ENCODE data around the gene CTDSP2. TPM values are rescaled to one million over a fixed set of nuclear protein-coding genes. Genes with fewer than 3 reads are reported as not detected.

Gene CTDSP2
- total and polyA plus RNA-seq, 5 donors: 41.7 to 116 (median 99.6) TPM

GRCh38 chr12:57796996-57797395 lies 49.5 kb downstream of the CTDSP2 start:
- no peak overlapping the region for H3K27ac ChIP-seq (ENCODE audit: low read length)
- intact Hi-C loops (cut with DNase I): no loop called here
- no peaks in the 10 kb centered on the region for H3K4me1 ChIP-seq (ENCODE audit: control insufficient read depth, insufficient read depth, low read length)
- no peaks in the 10 kb centered on the region for H3K9me3 ChIP-seq (ENCODE audit: control insufficient read depth, low read length)
- no peaks in the 10 kb centered on the region for H3K27me3 ChIP-seq (ENCODE audit: control insufficient read depth, insufficient read depth)
- no peak overlapping the region for H3K4me3 ChIP-seq (ENCODE audit: low read length)
- DNase-seq (no peak), ATAC-seq (no peak)
- WGBS: 94% methylated on average over 1 of the region's 1 CpG

- intact Hi-C loops (cut with DNase I): no loop called here
Measured at GRCh38 chr12:57795354-57795753, 51.2 kb downstream of the CTDSP2 start.

GRCh38 chr12:57793920-57794319 lies 52.6 kb downstream of the CTDSP2 start:
- DNase-seq (no peak), ATAC-seq (peak; percentile 11 to 45)
- Histone ChIP-seq H3K27me3 (ENCODE audit: control insufficient read depth, insufficient read depth) (no peaks in the 10 kb centered on the region), H3K27ac (ENCODE audit: low read length) (no peak overlapping the region), H3K4me3 (ENCODE audit: low read length) (no peak overlapping the region), H3K4me1 (ENCODE audit: control insufficient read depth, insufficient read depth, low read length) (no peaks in the 10 kb centered on the region), H3K9me3 (ENCODE audit: control insufficient read depth, low read length) (no peaks in the 10 kb centered on the region)
- 44% methylated on average over 1 of the region's 1 CpG for WGBS
- intact Hi-C loops (cut with DNase I): no loop called here

More at GRCh38 chr12:57795354-57795753, 51.2 kb downstream of the CTDSP2 start:
- Histone ChIP-seq H3K27me3 (ENCODE audit: control insufficient read depth, insufficient read depth) (no peaks in the 10 kb centered on the region), H3K9me3 (ENCODE audit: control insufficient read depth, low read length) (no peaks in the 10 kb centered on the region), H3K4me3 (ENCODE audit: low read length) (no peak overlapping the region), H3K27ac (ENCODE audit: low read length) (no peak overlapping the region), H3K4me1 (ENCODE audit: control insufficient read depth, insufficient read depth, low read length) (no peaks in the 10 kb centered on the region)
- ATAC-seq (no peak), DNase-seq (no peak)
- WGBS: 92% methylated on average over 6 of the region's 6 CpGs

GRCh38 chr12:57783861-57784260 lies 62.7 kb downstream of the CTDSP2 start:
- no peak for ATAC-seq
- no peaks in the 10 kb centered on the region for H3K4me1 ChIP-seq (ENCODE audit: control insufficient read depth, insufficient read depth, low read length)
- H3K9me3 ChIP-seq (ENCODE audit: control insufficient read depth, low read length): no peaks in the 10 kb centered on the region
- no peak for DNase-seq
- no peak overlapping the region for H3K4me3 ChIP-seq (ENCODE audit: low read length)
- 91% methylated on average over 11 of the region's 11 CpGs for WGBS
- H3K27ac ChIP-seq (ENCODE audit: low read length): no peak overlapping the region
- intact Hi-C loops (cut with DNase I): no loop called here
- no peaks in the 10 kb centered on the region for H3K27me3 ChIP-seq (ENCODE audit: control insufficient read depth, insufficient read depth)

GRCh38 chr12:57783466-57783801 lies 63.1 kb downstream of the CTDSP2 start:
- peak overlapping the region; percentile 87 for H3K4me3 ChIP-seq (ENCODE audit: low read length)
- H3K9me3 ChIP-seq (ENCODE audit: control insufficient read depth, low read length): no peaks in the 10 kb centered on the region
- ATAC-seq: no peak
- H3K27ac ChIP-seq (ENCODE audit: low read length): no peak overlapping the region
- no peaks in the 10 kb centered on the region for H3K4me1 ChIP-seq (ENCODE audit: control insufficient read depth, insufficient read depth, low read length)
- no peaks in the 10 kb centered on the region for H3K27me3 ChIP-seq (ENCODE audit: control insufficient read depth, insufficient read depth)
- intact Hi-C loops (cut with DNase I): no loop called here
- 85% methylated on average over 12 of the region's 12 CpGs for WGBS
- DNase-seq: no peak

GRCh38 chr12:57782608-57783465 lies 63.7 kb downstream of the CTDSP2 start, which contains the start of gene TSFM:
TSS of gene TSFM (plus strand) at chr12:57782787. CDS start at chr12:57782802, 15 bp downstream.
- under 1% methylated on average over 45 of the region's 45 CpGs for WGBS
- H3K4me1 ChIP-seq (ENCODE audit: control insufficient read depth, insufficient read depth, low read length): no peaks in the 10 kb centered on the region
- intact Hi-C loops (cut with DNase I): no loop called here
- no peaks in the 10 kb centered on the region for H3K27me3 ChIP-seq (ENCODE audit: control insufficient read depth, insufficient read depth)
- ATAC-seq: peak; percentile 84 to 92
- H3K9me3 ChIP-seq (ENCODE audit: control insufficient read depth, low read length): no peaks in the 10 kb centered on the region
- peak within 1 kb of the TSS; percentile 32 for H3K27ac ChIP-seq (ENCODE audit: low read length)
- peak; percentile 97 to 99 (median 99) for DNase-seq
- peak within 1 kb of the TSS; percentile 87 for H3K4me3 ChIP-seq (ENCODE audit: low read length)

- ATAC-seq (no peak), DNase-seq (no peak)
- 23% methylated on average over 4 of the region's 4 CpGs for WGBS
- no peaks in the 10 kb centered on the region for H3K9me3 ChIP-seq (ENCODE audit: control insufficient read depth, low read length)
- H3K4me1 ChIP-seq (ENCODE audit: control insufficient read depth, insufficient read depth, low read length): no peaks in the 10 kb centered on the region
- H3K27me3 ChIP-seq (ENCODE audit: control insufficient read depth, insufficient read depth): no peaks in the 10 kb centered on the region
- peak overlapping the region; percentile 87 for H3K4me3 ChIP-seq (ENCODE audit: low read length)
- intact Hi-C loops (cut with DNase I): no loop called here
- no peak overlapping the region for H3K27ac ChIP-seq (ENCODE audit: low read length)
Measured at GRCh38 chr12:57782243-57782607, 64.3 kb downstream of the CTDSP2 start.

- H3K9me3 ChIP-seq (ENCODE audit: control insufficient read depth, low read length): no peaks in the 10 kb centered on the region
- intact Hi-C loops (cut with DNase I): no loop called here
- no peaks in the 10 kb centered on the region for H3K4me1 ChIP-seq (ENCODE audit: control insufficient read depth, insufficient read depth, low read length)
- no peak for DNase-seq
- 70% methylated on average over 2 of the region's 2 CpGs for WGBS
- no peak overlapping the region for H3K27ac ChIP-seq (ENCODE audit: low read length)
- no peak overlapping the region for H3K4me3 ChIP-seq (ENCODE audit: low read length)
- ATAC-seq: no peak
- no peaks in the 10 kb centered on the region for H3K27me3 ChIP-seq (ENCODE audit: control insufficient read depth, insufficient read depth)
Measured at GRCh38 chr12:57781801-57782200, 64.7 kb downstream of the CTDSP2 start.

- WGBS: 94% methylated on average over 3 of the region's 3 CpGs
- Histone ChIP-seq H3K4me3 (ENCODE audit: low read length) (no peak overlapping the region), H3K9me3 (ENCODE audit: control insufficient read depth, low read length) (no peaks in the 10 kb centered on the region), H3K27ac (ENCODE audit: low read length) (no peak overlapping the region), H3K27me3 (ENCODE audit: control insufficient read depth, insufficient read depth) (no peaks in the 10 kb centered on the region), H3K4me1 (ENCODE audit: control insufficient read depth, insufficient read depth, low read length) (no peaks in the 10 kb centered on the region)
- no peak for DNase-seq
- ATAC-seq: no peak
- intact Hi-C loops (cut with DNase I): no loop called here
Measured at GRCh38 chr12:57781244-57781643, 65.3 kb downstream of the CTDSP2 start.

- no peaks in the 10 kb centered on the region for H3K4me1 ChIP-seq (ENCODE audit: control insufficient read depth, insufficient read depth, low read length)
- no peaks in the 10 kb centered on the region for H3K9me3 ChIP-seq (ENCODE audit: control insufficient read depth, low read length)
- ATAC-seq (no peak), DNase-seq (no peak)
- intact Hi-C loops (cut with DNase I): no loop called here
- 88% methylated on average over 4 of the region's 4 CpGs for WGBS
- H3K27me3 ChIP-seq (ENCODE audit: control insufficient read depth, insufficient read depth): no peaks in the 10 kb centered on the region
- H3K27ac ChIP-seq (ENCODE audit: low read length): no peak overlapping the region
- H3K4me3 ChIP-seq (ENCODE audit: low read length): no peak overlapping the region
Measured at GRCh38 chr12:57780284-57780897, 66.1 kb downstream of the CTDSP2 start.

GRCh38 chr12:57779736-57780135 lies 66.8 kb downstream of the CTDSP2 start:
- Histone ChIP-seq H3K27ac (ENCODE audit: low read length) (no peak overlapping the region), H3K9me3 (ENCODE audit: control insufficient read depth, low read length) (no peaks in the 10 kb centered on the region), H3K27me3 (ENCODE audit: control insufficient read depth, insufficient read depth) (no peaks in the 10 kb centered on the region), H3K4me3 (ENCODE audit: low read length) (no peak overlapping the region), H3K4me1 (ENCODE audit: control insufficient read depth, insufficient read depth, low read length) (no peaks in the 10 kb centered on the region)
- ATAC-seq (no peak), DNase-seq (no peak)
- 50% methylated on average over 1 of the region's 1 CpG for WGBS
- intact Hi-C loops (cut with DNase I): no loop called here
